ENCODE measurements around the gene SLC39A7. TPM values are rescaled to one million over a fixed set of nuclear protein-coding genes. Genes with fewer than 3 reads are reported as not detected.

SLC39A7 gene
- total and polyA plus RNA-seq, 4 donors: 59.7 to 102 (median 88.6) TPM

DNA sequence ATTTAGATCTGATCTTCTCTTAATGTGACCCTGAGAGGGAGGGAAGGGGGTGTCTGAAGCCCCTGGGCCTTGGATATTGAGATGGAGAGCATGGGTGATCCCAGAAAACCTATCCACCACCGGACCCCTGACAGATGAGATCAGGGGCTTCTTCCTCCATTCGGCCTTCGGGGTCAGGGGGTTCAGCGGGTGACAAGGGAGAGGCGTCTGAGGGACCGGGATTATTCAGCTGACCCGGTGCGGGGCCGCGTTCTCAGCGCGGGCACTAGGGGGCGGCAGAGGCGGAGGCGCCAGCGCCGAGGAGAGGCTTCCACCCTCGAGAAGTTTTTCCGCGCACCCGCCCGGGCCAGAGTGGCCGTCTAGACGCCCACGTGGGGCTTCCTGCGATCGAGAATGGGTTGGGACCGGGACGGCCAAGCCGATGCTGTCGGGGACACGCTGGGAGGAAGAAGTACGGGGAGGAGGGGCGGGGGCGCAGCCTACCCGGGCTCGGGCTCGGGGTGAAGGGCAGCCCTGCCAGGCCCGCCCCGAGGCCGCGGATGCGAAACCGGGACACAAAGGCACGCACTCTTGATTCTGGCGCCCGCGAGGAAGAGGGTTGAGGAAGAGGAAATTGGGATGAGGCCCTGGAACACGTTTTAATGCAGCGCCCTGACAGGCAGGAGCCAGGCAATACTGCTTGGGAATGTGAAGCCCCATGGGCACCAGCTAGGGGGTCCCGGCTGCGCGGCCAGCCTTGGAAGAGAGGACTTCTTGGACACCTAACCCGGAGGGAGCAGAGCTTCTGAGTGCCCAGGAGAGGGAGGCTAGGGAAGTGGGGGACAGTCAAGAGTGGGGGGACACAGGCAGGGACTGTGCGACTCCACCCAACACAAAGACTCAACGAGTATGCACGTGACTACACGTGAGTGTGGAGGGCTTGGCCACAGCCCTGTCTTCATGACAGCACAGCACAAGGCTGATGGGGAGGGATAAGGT is 39.0 kb upstream of the SLC39A7 start:
- H3K4me1 ChIP-seq (ENCODE audit: control insufficient read depth in 1 of 2, insufficient read depth in 2 of 2, low read length in 2 of 2): no peaks in the 10 kb centered on the region
- peak overlapping the region in 1 of 2 donors; percentile 19 for H3K27ac ChIP-seq (ENCODE audit: low read depth in 1 of 2, low read length in 2 of 2)
- intact Hi-C loops (cut with DNase I): loop anchor here (1.0 to 5.0 kb wide), 4 partner anchors 35 to 88 kb away; no protein-coding TSS in a partner anchor
- no peaks in the 10 kb centered on the region for H3K36me3 ChIP-seq (ENCODE audit: control insufficient read depth in 1 of 2, insufficient read depth in 2 of 2, low read length in 1 of 2)
- no peaks in the 10 kb centered on the region for H3K27me3 ChIP-seq (ENCODE audit: control insufficient read depth in 1 of 2, insufficient read depth in 2 of 2, low read length in 1 of 2)
- peak; percentile 90 to 96 for DNase-seq
- peak; percentile 94 for ATAC-seq (ENCODE audit: low FRiP score)
- 4 to 7% methylated on average over 58 of the region's 58 CpGs for WGBS, 2 donors
- no peaks in the 10 kb centered on the region for H3K9me3 ChIP-seq (ENCODE audit: control insufficient read depth, low read length)
- no peak overlapping the region for H3K4me3 ChIP-seq (ENCODE audit: low read length in 2 of 2)

DNA sequence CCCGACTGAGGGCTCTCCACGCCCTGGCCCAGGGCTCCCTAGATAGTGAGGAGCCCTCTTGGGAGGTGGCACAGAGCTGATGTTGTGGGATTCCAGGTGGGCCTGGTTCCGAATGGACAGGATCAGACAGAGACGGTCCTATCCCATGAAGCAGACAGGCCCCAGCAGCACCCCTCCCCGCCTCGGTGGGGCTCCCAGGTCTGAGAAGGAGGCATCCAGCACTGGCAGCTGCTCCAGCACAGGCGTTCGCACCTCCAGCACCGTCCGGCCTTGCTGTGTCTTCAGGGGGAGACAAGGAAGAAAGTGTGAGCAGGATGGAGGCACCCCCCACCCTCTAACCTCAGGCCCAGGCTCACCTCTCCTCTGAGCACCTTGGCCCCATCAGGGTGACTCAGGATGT is 37.1 kb upstream of the SLC39A7 start:
- intact Hi-C loops (cut with DNase I): loop anchor here in 1 of 2 donors (5.0 kb wide), 1 partner anchor 34 kb away; no protein-coding TSS in a partner anchor
- no peaks in the 10 kb centered on the region for H3K27me3 ChIP-seq (ENCODE audit: control insufficient read depth in 1 of 2, insufficient read depth in 2 of 2, low read length in 1 of 2)
- no peaks in the 10 kb centered on the region for H3K36me3 ChIP-seq (ENCODE audit: control insufficient read depth in 1 of 2, insufficient read depth in 2 of 2, low read length in 1 of 2)
- H3K4me3 ChIP-seq (ENCODE audit: low read length in 2 of 2): no peak overlapping the region
- WGBS, 2 donors: 87 to 95% methylated on average over 10 of the region's 10 CpGs
- no peak for ATAC-seq (ENCODE audit: low FRiP score)
- H3K27ac ChIP-seq (ENCODE audit: low read depth in 1 of 2, low read length in 2 of 2): no peak overlapping the region
- no peaks in the 10 kb centered on the region for H3K4me1 ChIP-seq (ENCODE audit: control insufficient read depth in 1 of 2, insufficient read depth in 2 of 2, low read length in 2 of 2)
- no peak for DNase-seq
- no peaks in the 10 kb centered on the region for H3K9me3 ChIP-seq (ENCODE audit: control insufficient read depth, low read length)

DNA sequence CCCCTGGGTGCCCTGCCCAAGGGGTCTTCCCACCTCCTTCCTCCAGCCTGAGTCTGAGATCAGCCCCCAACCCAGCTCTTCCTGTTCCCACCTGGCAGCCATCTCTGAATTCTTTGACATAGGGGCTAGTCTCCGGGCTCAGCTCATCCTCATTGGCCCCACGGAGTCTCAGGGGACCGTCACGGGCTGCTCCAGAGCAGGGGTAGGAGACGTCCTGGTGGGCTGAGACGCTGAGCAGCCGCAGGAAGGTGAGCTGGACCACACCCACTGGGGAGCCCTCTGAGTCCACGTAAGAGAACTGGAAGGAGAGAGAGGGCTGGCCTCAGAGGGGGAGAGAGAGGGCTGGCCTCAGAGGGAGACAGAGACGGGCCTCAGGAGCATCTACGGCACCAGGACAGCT is 36.5 kb upstream of the SLC39A7 start:
- no peak for ATAC-seq (ENCODE audit: low FRiP score)
- 66 to 68% methylated on average over 10 of the region's 10 CpGs for WGBS, 2 donors
- H3K27ac ChIP-seq (ENCODE audit: low read depth in 1 of 2, low read length in 2 of 2): no peak overlapping the region
- no peaks in the 10 kb centered on the region for H3K4me1 ChIP-seq (ENCODE audit: control insufficient read depth in 1 of 2, insufficient read depth in 2 of 2, low read length in 2 of 2)
- H3K27me3 ChIP-seq (ENCODE audit: control insufficient read depth in 1 of 2, insufficient read depth in 2 of 2, low read length in 1 of 2): no peaks in the 10 kb centered on the region
- H3K36me3 ChIP-seq (ENCODE audit: control insufficient read depth in 1 of 2, insufficient read depth in 2 of 2, low read length in 1 of 2): no peaks in the 10 kb centered on the region
- H3K9me3 ChIP-seq (ENCODE audit: control insufficient read depth, low read length): no peaks in the 10 kb centered on the region
- no peak for DNase-seq
- intact Hi-C loops (cut with DNase I): loop anchor here in 1 of 2 donors (5.0 kb wide), 1 partner anchor 33 kb away; no protein-coding TSS in a partner anchor
- no peak overlapping the region for H3K4me3 ChIP-seq (ENCODE audit: low read length in 2 of 2)

DNA sequence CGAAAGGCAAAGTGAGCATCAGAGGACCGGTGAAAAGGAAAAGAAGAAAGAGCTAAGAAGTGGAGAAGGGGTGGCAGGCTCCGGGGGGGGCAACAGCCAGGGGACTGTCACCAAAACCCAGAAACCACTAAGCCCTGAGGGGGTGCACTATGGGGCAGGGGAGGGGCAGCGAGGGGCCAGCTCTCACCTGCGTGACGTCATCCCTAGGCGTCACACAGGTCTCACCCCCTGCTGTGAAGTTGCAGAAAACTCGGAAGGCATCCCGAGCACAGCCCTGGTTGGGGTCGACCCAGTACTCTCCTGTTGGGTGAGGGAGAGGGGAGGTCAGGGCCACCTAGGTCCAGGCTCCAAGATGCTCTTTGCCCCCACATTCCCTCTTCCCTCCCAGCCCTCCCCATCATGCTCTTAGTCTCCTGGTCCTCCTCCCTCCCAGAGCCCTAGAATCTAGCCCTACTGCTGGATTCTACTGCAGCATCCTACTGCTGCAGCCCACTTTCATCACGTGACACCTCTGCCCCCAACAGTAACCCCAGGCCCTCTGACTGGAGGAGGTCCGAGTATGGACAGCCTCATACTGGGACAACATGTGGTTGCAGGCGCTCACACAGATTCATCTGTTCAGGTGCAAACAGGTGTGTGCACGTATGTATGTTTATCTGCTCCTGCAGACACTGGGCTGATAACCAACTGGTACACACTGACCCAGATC is 35.8 kb upstream of the SLC39A7 start:
- Histone ChIP-seq H3K9me3 (ENCODE audit: control insufficient read depth, low read length) (no peaks in the 10 kb centered on the region), H3K36me3 (ENCODE audit: control insufficient read depth in 1 of 2, insufficient read depth in 2 of 2, low read length in 1 of 2) (no peaks in the 10 kb centered on the region), H3K4me1 (ENCODE audit: control insufficient read depth in 1 of 2, insufficient read depth in 2 of 2, low read length in 2 of 2) (no peaks in the 10 kb centered on the region), H3K27me3 (ENCODE audit: control insufficient read depth in 1 of 2, insufficient read depth in 2 of 2, low read length in 1 of 2) (no peaks in the 10 kb centered on the region), H3K27ac (ENCODE audit: low read depth in 1 of 2, low read length in 2 of 2) (no peak overlapping the region), H3K4me3 (ENCODE audit: low read length in 2 of 2) (no peak overlapping the region)
- DNase-seq (no peak), ATAC-seq (ENCODE audit: low FRiP score) (no peak)
- intact Hi-C loops (cut with DNase I): loop anchor here in 1 of 2 donors (5.0 kb wide), 1 partner anchor 32 kb away; no protein-coding TSS in a partner anchor
- 72 to 73% methylated on average over 14 of the region's 14 CpGs for WGBS, 2 donors

DNA sequence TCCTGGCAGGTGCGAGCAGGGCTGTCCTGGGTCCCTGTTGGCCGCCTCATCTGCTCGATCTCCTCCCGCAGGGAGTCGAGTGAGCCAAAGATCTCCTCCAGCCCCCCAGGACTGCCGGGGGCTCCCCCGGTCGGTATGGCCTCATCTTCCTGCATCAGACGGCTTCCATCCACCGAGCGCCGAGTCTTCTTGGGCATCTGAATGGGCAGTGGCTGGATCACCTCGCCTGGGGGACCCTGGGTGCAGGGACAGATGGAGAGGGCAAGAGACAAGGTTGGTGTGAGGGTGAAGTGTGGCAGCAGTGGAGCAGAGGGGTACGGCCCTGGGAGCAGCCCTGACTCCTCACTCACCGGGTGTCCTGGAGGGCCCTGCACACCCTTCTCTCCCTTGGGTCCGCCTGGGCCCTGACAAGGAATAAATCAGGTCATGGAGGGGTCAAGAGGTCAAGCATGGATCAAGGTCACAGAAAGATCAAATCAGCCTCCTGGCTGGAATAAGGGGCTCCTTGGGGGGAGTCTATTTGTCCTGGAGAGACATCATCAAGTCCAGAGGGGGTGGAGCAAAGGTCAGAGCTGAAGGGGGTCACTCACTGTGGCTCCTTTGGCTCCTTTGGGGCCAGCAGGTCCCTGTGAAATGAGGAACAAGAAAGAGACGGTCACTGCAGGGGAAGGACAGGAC is 34.9 kb upstream of the SLC39A7 start:
- H3K27me3 ChIP-seq (ENCODE audit: control insufficient read depth in 1 of 2, insufficient read depth in 2 of 2, low read length in 1 of 2): no peaks in the 10 kb centered on the region
- no peaks in the 10 kb centered on the region for H3K9me3 ChIP-seq (ENCODE audit: control insufficient read depth, low read length)
- H3K4me3 ChIP-seq (ENCODE audit: low read length in 2 of 2): no peak overlapping the region
- intact Hi-C loops (cut with DNase I): no loop called here
- no peak for ATAC-seq (ENCODE audit: low FRiP score)
- 84 to 89% methylated on average over 17 of the region's 17 CpGs for WGBS, 2 donors
- H3K27ac ChIP-seq (ENCODE audit: low read depth in 1 of 2, low read length in 2 of 2): no peak overlapping the region
- no peaks in the 10 kb centered on the region for H3K4me1 ChIP-seq (ENCODE audit: control insufficient read depth in 1 of 2, insufficient read depth in 2 of 2, low read length in 2 of 2)
- DNase-seq: no peak
- no peaks in the 10 kb centered on the region for H3K36me3 ChIP-seq (ENCODE audit: control insufficient read depth in 1 of 2, insufficient read depth in 2 of 2, low read length in 1 of 2)

DNA sequence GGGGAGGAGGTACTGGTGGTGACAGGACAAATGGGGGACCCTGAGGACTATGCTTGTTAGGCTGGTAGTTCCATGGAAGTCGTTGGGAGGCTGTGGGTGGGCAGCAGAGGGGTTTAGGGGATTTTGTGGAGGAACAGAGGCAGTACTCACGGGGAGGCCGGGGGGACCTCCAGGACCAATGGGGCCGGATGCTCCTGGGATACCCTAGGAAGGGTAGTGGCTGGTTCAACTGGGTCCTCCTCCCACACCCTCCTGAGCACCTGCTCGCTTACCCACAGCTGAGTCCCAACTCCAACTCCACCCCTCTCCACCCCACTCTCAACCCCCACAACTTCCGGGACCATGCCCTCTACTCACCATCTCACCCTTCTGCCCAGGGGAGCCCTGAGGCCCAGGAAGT is 34.3 kb upstream of the SLC39A7 start:
- no peaks in the 10 kb centered on the region for H3K4me1 ChIP-seq (ENCODE audit: control insufficient read depth in 1 of 2, insufficient read depth in 2 of 2, low read length in 2 of 2)
- DNase-seq: no peak
- no peak for ATAC-seq (ENCODE audit: low FRiP score)
- H3K4me3 ChIP-seq (ENCODE audit: low read length in 2 of 2): no peak overlapping the region
- WGBS, 2 donors: 91% methylated on average over 6 of the region's 6 CpGs
- H3K36me3 ChIP-seq (ENCODE audit: control insufficient read depth in 1 of 2, insufficient read depth in 2 of 2, low read length in 1 of 2): no peaks in the 10 kb centered on the region
- no peaks in the 10 kb centered on the region for H3K9me3 ChIP-seq (ENCODE audit: control insufficient read depth, low read length)
- no peak overlapping the region for H3K27ac ChIP-seq (ENCODE audit: low read depth in 1 of 2, low read length in 2 of 2)
- intact Hi-C loops (cut with DNase I): no loop called here
- H3K27me3 ChIP-seq (ENCODE audit: control insufficient read depth in 1 of 2, insufficient read depth in 2 of 2, low read length in 1 of 2): no peaks in the 10 kb centered on the region

DNA sequence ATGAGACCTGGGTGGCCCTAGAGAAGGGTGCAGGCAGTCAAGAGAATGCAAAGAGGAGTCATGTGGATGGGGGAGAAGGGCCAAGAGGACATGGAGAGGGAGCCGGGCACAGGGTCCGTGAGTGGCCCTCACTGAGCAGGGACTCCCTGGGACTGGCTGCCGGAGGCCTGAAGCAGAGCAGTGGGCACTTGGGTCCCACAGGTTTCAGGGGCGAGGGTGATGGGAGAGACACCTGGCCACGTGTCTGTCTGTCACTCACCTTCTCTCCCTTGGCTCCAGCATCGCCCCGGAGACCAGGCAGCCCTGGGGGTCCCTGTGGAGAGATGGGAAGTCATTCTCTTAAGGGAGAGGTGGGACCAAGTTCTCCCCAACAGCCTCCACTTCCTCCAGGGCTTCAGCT is 33.9 kb upstream of the SLC39A7 start:
- no peak for DNase-seq

More for the DNA sequence above, 33.9 kb upstream of the SLC39A7 start:
- H3K36me3 ChIP-seq (ENCODE audit: control insufficient read depth in 1 of 2, insufficient read depth in 2 of 2, low read length in 1 of 2): no peaks in the 10 kb centered on the region
- H3K9me3 ChIP-seq (ENCODE audit: control insufficient read depth, low read length): no peaks in the 10 kb centered on the region
- H3K27ac ChIP-seq (ENCODE audit: low read depth in 1 of 2, low read length in 2 of 2): no peak overlapping the region
- no peak overlapping the region for H3K4me3 ChIP-seq (ENCODE audit: low read length in 2 of 2)
- H3K4me1 ChIP-seq (ENCODE audit: control insufficient read depth in 1 of 2, insufficient read depth in 2 of 2, low read length in 2 of 2): no peaks in the 10 kb centered on the region
- intact Hi-C loops (cut with DNase I): no loop called here
- 87 to 94% methylated on average over 7 of the region's 7 CpGs for WGBS, 2 donors
- no peak for ATAC-seq (ENCODE audit: low FRiP score)
- H3K27me3 ChIP-seq (ENCODE audit: control insufficient read depth in 1 of 2, insufficient read depth in 2 of 2, low read length in 1 of 2): no peaks in the 10 kb centered on the region
